Testis (tissue), 2 donors: Measurements from ENCODE around the gene PTGER4.

Source experiments
- CTCF ChIP-seq, 3 experiments: fragments of 450-650 bp in 2 of 3; fragments of 200-600 bp in 1 of 3; sonication (generic) in 1 of 3; IDR thresholded peaks; one replicate each; pipeline ENCODE4 v1.5.1; 2016 to 2019; ENCODE audit warnings: antibody characterized with exemption in 3 of 3, mild to moderate bottlenecking in 2 of 3, moderate library complexity in 1 of 3
- POLR2A ChIP-seq: fragments of 450-650 bp; IDR thresholded peaks from one replicate; pipeline ENCODE4 v1.6.1; 2017; ENCODE audit warnings: antibody characterized with exemption, mild to moderate bottlenecking, moderate library complexity

GRCh38 chr5:40648150-40648549 lies 31.6 kb upstream of the PTGER4 start:
- no peak for TF ChIP-seq CTCF (IDR thresholded peaks at IDR 0.05)
- no peak for TF ChIP-seq POLR2A
